Measurements from ENCODE around the gene VAV1. TPM values are rescaled to one million over a fixed set of nuclear protein-coding genes. Genes with fewer than 3 reads are reported as not detected.

The VAV1 gene
- total and polyA plus RNA-seq, 9 of the 15 experiments (the other 6 are each of a cell fraction or from before 2014, with no cell fraction given): 0.46 to 20.1 (median 11.1) TPM

DNA sequence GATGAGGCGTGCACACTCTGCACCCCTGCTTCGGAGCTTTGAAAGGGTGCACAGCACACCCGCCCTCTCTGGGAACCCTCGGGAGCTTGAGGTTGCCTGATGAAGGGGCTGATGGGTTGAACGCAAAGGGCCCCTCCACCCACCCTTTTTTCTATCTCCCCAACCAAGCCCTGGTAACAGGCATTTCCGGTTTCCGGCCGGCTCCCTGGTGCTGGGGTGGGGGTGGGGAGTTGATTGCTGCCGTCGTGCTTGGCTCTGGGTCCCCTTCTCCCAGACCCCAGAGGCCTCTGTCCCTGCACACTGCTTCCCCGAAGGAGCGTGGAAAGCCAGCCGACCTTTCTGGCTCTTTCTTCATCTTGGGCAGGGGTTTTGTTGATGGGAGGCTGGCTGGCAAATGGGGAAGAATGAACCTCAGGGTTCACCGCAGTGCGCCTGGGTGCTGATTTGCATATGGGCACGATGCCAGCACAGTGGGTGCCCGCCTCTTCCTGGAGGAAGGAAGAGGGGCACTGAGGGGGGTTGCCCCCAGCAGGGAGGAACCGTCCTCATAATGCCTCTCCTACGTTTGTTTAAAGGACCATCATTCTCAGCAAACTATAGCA lies 29.1 kb downstream of the VAV1 start (continued):
- TF ChIP-seq, protein P1, sequence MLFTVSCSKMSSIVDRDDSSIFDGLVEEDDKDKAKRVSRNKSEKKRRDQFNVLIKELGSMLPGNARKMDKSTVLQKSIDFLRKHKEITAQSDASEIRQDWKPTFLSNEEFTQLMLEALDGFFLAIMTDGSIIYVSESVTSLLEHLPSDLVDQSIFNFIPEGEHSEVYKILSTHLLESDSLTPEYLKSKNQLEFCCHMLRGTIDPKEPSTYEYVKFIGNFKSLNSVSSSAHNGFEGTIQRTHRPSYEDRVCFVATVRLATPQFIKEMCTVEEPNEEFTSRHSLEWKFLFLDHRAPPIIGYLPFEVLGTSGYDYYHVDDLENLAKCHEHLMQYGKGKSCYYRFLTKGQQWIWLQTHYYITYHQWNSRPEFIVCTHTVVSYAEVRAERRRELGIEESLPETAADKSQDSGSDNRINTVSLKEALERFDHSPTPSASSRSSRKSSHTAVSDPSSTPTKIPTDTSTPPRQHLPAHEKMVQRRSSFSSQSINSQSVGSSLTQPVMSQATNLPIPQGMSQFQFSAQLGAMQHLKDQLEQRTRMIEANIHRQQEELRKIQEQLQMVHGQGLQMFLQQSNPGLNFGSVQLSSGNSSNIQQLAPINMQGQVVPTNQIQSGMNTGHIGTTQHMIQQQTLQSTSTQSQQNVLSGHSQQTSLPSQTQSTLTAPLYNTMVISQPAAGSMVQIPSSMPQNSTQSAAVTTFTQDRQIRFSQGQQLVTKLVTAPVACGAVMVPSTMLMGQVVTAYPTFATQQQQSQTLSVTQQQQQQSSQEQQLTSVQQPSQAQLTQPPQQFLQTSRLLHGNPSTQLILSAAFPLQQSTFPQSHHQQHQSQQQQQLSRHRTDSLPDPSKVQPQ (CRISPR knock-in tag; IDR thresholded peaks at IDR 0.05; ENCODE audit: borderline replicate concordance): no peak
- TF ChIP-seq MAX (CRISPR knock-in tag; IDR thresholded peaks at IDR 0.05): peak; percentile 22; the same call in 1 of the 2 replicates
- TF ChIP-seq PBX2 (CRISPR knock-in tag; IDR thresholded peaks at IDR 0.05; ENCODE audit: low read depth): no peak
- TF ChIP-seq PBX2 (tag; conservative IDR thresholded peaks at IDR 0.05; ENCODE audit: low read depth): no peak
- TF ChIP-seq, protein P2, sequence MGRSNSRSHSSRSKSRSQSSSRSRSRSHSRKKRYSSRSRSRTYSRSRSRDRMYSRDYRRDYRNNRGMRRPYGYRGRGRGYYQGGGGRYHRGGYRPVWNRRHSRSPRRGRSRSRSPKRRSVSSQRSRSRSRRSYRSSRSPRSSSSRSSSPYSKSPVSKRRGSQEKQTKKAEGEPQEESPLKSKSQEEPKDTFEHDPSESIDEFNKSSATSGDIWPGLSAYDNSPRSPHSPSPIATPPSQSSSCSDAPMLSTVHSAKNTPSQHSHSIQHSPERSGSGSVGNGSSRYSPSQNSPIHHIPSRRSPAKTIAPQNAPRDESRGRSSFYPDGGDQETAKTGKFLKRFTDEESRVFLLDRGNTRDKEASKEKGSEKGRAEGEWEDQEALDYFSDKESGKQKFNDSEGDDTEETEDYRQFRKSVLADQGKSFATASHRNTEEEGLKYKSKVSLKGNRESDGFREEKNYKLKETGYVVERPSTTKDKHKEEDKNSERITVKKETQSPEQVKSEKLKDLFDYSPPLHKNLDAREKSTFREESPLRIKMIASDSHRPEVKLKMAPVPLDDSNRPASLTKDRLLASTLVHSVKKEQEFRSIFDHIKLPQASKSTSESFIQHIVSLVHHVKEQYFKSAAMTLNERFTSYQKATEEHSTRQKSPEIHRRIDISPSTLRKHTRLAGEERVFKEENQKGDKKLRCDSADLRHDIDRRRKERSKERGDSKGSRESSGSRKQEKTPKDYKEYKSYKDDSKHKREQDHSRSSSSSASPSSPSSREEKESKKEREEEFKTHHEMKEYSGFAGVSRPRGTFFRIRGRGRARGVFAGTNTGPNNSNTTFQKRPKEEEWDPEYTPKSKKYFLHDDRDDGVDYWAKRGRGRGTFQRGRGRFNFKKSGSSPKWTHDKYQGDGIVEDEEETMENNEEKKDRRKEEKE (IDR thresholded peaks at IDR 0.05; ENCODE audit: borderline replicate concordance in 1 of 2, control insufficient read depth in 1 of 2, low read depth in 2 of 2, low read length in 1 of 2): no peak
- no peak for TF ChIP-seq BHLHE40 (IDR thresholded peaks at IDR 0.05; ENCODE audit: low read length)
- TF ChIP-seq PML (IDR thresholded peaks at IDR 0.05; ENCODE audit: low read length): no peak
- TF ChIP-seq TOE1 (IDR thresholded peaks at IDR 0.05; ENCODE audit: borderline replicate concordance): no peak
- no peak for TF ChIP-seq TOE1 (CRISPR knock-in tag; IDR thresholded peaks at IDR 0.05; ENCODE audit: borderline replicate concordance, low read depth)
- no peak for TF ChIP-seq ZNF445 (CRISPR knock-in tag; IDR thresholded peaks at IDR 0.05; ENCODE audit: low read depth)
- TF ChIP-seq, protein P3, sequence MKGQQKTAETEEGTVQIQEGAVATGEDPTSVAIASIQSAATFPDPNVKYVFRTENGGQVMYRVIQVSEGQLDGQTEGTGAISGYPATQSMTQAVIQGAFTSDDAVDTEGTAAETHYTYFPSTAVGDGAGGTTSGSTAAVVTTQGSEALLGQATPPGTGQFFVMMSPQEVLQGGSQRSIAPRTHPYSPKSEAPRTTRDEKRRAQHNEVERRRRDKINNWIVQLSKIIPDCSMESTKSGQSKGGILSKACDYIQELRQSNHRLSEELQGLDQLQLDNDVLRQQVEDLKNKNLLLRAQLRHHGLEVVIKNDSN (CRISPR knock-in tag; IDR thresholded peaks at IDR 0.05): no peak
- TF ChIP-seq NFE2 (IDR thresholded peaks at IDR 0.05; ENCODE audit: low read depth): no peak
- no peak for TF ChIP-seq MECOM (CRISPR knock-in tag; IDR thresholded peaks at IDR 0.05)
- no peak for TF ChIP-seq HMGXB4 (CRISPR knock-in tag; IDR thresholded peaks at IDR 0.05)
- no peak for TF ChIP-seq CBX1 (IDR thresholded peaks at IDR 0.05; ENCODE audit: low read depth)
- TF ChIP-seq KHSRP (IDR thresholded peaks at IDR 0.05): no peak

Measured in K562 (cell line).